A673 (cell line): Measurements from ENCODE around the gene ADRM1.

ENCODE experiments used
- EZH2 ChIP-seq: fragments of 200-600 bp; sonication (generic); IDR thresholded peaks from 2 replicates; pipeline ENCODE4 v1.6.1; 2017; ENCODE audit warnings: borderline replicate concordance, low read depth, mild to moderate bottlenecking, mixed read lengths, antibody characterized with exemption, low read length; ENCODE audit not compliant: poor library complexity, severe bottlenecking
- TF ChIP-seq, protein P1 (sequence below): fragments of 300-800, 200-600 bp; sonication (generic); conservative IDR thresholded peaks from 2 replicates; pipeline ENCODE4 v1.5.1; 2017; ENCODE audit warnings: low read depth, mild to moderate bottlenecking, antibody characterized with exemption, low read length, moderate library complexity, mixed read lengths

DNA sequence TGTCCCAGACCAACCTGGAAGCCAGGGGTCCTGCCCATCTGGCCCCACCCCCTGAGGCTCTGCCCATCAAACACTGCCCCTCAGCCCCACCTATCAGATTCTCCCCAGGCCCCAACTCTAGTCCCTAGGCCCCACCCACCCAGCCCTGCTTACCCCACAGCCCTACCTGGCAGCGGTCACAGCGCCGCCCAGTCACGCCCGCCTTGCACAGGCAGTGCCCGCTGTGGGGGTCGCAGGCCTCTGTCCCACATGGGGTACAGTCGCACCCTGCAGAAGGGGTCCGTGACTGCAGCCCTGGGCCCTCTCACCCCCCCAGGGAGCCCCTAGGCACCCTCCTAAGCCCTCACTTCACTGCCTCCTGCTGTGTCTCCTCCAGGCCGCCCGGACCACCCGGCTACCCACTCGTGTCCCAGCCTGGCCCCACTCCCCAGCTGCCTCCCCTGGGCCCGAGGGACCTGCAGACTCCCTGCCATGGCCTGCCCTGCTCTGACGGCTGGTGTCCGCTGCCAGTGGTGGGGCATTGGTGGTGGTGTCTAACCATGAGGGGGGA lies 19.8 kb downstream of the ADRM1 start:
- TF ChIP-seq, protein P1, sequence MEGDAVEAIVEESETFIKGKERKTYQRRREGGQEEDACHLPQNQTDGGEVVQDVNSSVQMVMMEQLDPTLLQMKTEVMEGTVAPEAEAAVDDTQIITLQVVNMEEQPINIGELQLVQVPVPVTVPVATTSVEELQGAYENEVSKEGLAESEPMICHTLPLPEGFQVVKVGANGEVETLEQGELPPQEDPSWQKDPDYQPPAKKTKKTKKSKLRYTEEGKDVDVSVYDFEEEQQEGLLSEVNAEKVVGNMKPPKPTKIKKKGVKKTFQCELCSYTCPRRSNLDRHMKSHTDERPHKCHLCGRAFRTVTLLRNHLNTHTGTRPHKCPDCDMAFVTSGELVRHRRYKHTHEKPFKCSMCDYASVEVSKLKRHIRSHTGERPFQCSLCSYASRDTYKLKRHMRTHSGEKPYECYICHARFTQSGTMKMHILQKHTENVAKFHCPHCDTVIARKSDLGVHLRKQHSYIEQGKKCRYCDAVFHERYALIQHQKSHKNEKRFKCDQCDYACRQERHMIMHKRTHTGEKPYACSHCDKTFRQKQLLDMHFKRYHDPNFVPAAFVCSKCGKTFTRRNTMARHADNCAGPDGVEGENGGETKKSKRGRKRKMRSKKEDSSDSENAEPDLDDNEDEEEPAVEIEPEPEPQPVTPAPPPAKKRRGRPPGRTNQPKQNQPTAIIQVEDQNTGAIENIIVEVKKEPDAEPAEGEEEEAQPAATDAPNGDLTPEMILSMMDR, result no peak
- no peak for TF ChIP-seq EZH2
